B cell (primary cell): Measurements from ENCODE around the gene PRUNE2. TPM values are rescaled to one million over a fixed set of nuclear protein-coding genes. Genes with fewer than 3 reads are reported as not detected.

Experiments
- ATAC-seq: fragments of 200-7000 bp; cut with Tn5 transposase; one replicate; pipeline ENCODE4 v1.10.0; 2021; ENCODE audit warnings: low read depth, mild to moderate bottlenecking, moderate number of reproducible peaks, moderate library complexity
- CTCF ChIA-PET: fragments of 350-600 bp; sonication (Branson Sonifier 250); formaldehyde crosslinking; loops from one replicate; lab custom pipeline; 2021; ENCODE audit warnings: antibody characterized with exemption, inconsistent platforms; lab: Charles Lee
- POLR2A ChIA-PET: fragments of 350-600 bp; sonication (Branson Sonifier 250); formaldehyde crosslinking; loops from one replicate; lab custom pipeline; 2021; ENCODE audit warnings: antibody characterized with exemption; lab: Charles Lee
- DNase-seq: peaks from one replicate; pipeline ENCODE4 v3.0.0; 2013
- H2AFZ ChIP-seq: 2 replicates; pipeline ENCODE4 v1.6.1; 2012; ENCODE audit warnings: mild to moderate bottlenecking, low read depth, low read length; ENCODE audit not compliant: insufficient read depth, poor library complexity, severe bottlenecking
- H3K27ac ChIP-seq, 2 donors: 1 replicate in 1 of 2; 2 replicates in 1 of 2; pipeline ENCODE4 v1.5.1; 2012 to 2013; ENCODE audit warnings: low read length in 2 of 2, mild to moderate bottlenecking in 2 of 2, moderate library complexity in 1 of 2
- H3K27me3 ChIP-seq, 4 experiments: fragments of 200-600 bp in 1 of 4; sonication (generic) in 1 of 4; replicated peaks in 1 of 4; 1 replicate in 2 of 4; 2 replicates in 2 of 4; pipeline versions ENCODE4 v1.6.1 to v1.7.0; 2013 to 2016; ENCODE audit warnings: low read length in 3 of 4, mild to moderate bottlenecking in 2 of 4, mixed read lengths in 1 of 4, moderate library complexity in 1 of 4; ENCODE audit not compliant: insufficient read depth in 4 of 4, control insufficient read depth in 3 of 4; ENCODE audit errors: control extremely low read depth in 1 of 4
- H3K36me3 ChIP-seq, 2 experiments: replicated peaks in 1 of 2; 1 replicate in 1 of 2; 2 replicates in 1 of 2; pipeline versions ENCODE4 v1.6.1 to v1.7.1; 2013; ENCODE audit warnings: low read length in 1 of 2; ENCODE audit not compliant: insufficient read depth in 2 of 2, control insufficient read depth in 1 of 2; ENCODE audit errors: control extremely low read depth in 1 of 2, extremely low read depth in 1 of 2
- H3K4me1 ChIP-seq, 2 donors: fragments of 200-600 bp in 1 of 2; sonication (generic) in 1 of 2; 1 replicate in 1 of 2; 2 replicates in 1 of 2; pipeline versions ENCODE4 v1.5.1 to v1.6.1; 2013 to 2017; ENCODE audit warnings: low read length in 2 of 2; ENCODE audit not compliant: control insufficient read depth in 2 of 2, insufficient read depth in 2 of 2
- H3K4me2 ChIP-seq: replicated peaks from 2 replicates; pipeline ENCODE3; 2012; ENCODE audit warnings: mild to moderate bottlenecking, low read depth, low read length; ENCODE audit not compliant: poor library complexity, severe bottlenecking
- H3K4me3 ChIP-seq, 5 experiments: fragments of 200-600 bp in 1 of 5; sonication (generic) in 1 of 5; 1 replicate in 3 of 5; 2 replicates in 2 of 5; pipeline versions ENCODE4 v1.5.1 to v1.7.0; 2011 to 2016; ENCODE audit warnings: low read length in 4 of 5, mild to moderate bottlenecking in 4 of 5, low read depth in 2 of 5, control low read depth in 1 of 5, moderate library complexity in 1 of 5; ENCODE audit not compliant: insufficient read depth in 1 of 5; ENCODE audit errors: control extremely low read depth in 1 of 5, extremely low read depth in 1 of 5
- H3K79me2 ChIP-seq: fragments of 200-600 bp; sonication (generic); one replicate; pipeline ENCODE4 v1.6.0; 2016; ENCODE audit warnings: low read length; ENCODE audit not compliant: control insufficient read depth, insufficient read depth
- H3K9ac ChIP-seq: fragments of 200-600 bp; sonication (generic); 2 replicates; pipeline ENCODE4 v1.6.1; 2017; ENCODE audit warnings: mild to moderate bottlenecking, low read length, moderate library complexity
- H3K9me3 ChIP-seq, 3 donors: one replicate each; pipeline versions ENCODE4 v1.6.1 to v1.7.1; 2013; ENCODE audit warnings: low read length in 2 of 3; ENCODE audit not compliant: control insufficient read depth in 2 of 3, insufficient read depth in 1 of 3; ENCODE audit errors: control extremely low read depth in 1 of 3
- H4K20me1 ChIP-seq: 2 replicates; pipeline ENCODE4 v1.6.0; 2012; ENCODE audit warnings: mild to moderate bottlenecking, low read length; ENCODE audit not compliant: insufficient read depth, control insufficient read depth, poor library complexity, severe bottlenecking
- H3K27ac Mint-ChIP-seq: one replicate; pipeline ENCODE4 v1.8.0; 2021; ENCODE audit warnings: mixed read lengths
- H3K27me3 Mint-ChIP-seq: one replicate; pipeline ENCODE4 v1.8.0; 2021; ENCODE audit warnings: mixed read lengths
- H3K4me1 Mint-ChIP-seq: one replicate; pipeline ENCODE4 v1.8.0; 2021; ENCODE audit warnings: mixed read lengths
- H3K4me3 Mint-ChIP-seq: one replicate; pipeline ENCODE4 v1.8.0; 2021; ENCODE audit warnings: mixed read lengths
- H3K9me3 Mint-ChIP-seq: one replicate; pipeline ENCODE4 v1.8.0; 2022; ENCODE audit warnings: mixed read lengths; ENCODE audit not compliant: insufficient read depth
- EZH2 ChIP-seq: IDR thresholded peaks from 2 replicates; pipeline ENCODE4 v1.6.1; 2012; ENCODE audit warnings: borderline replicate concordance, low read depth, mild to moderate bottlenecking, moderate library complexity, low read length; ENCODE audit not compliant: insufficient read depth, poor library complexity, severe bottlenecking
- WGBS: methylation state at CpG from one replicate; pipeline ENCODE4 v1.1.5; 2013; ENCODE audit warnings: missing lambda C conversion rate; ENCODE audit not compliant: insufficient coverage; 5-methylcytosine and 5-hydroxymethylcytosine counted together
- intact Hi-C: fragments of 100-400 bp; cut with micrococcal nuclease; formaldehyde crosslinking; loops from one replicate; pipeline ENCODE4 v1.10.0; 2022
- polyA plus RNA-seq: library from polyadenylated mRNA; depleted of rRNA; stranded (reverse); fragments of >200 nt; gene quantifications from 2 replicates; pipeline ENCODE4 v1.2.3, GENCODE V29; 2012
- total RNA-seq, 2 donors: library from RNA; stranded (reverse); fragments of 120-200 nt in 1 of 2; gene quantifications; 1 replicate in 1 of 2; 2 replicates in 1 of 2; pipeline versions ENCODE4 v1.2.3 to v1.2.4, GENCODE V29; 2013 to 2022
- TF ChIP-seq, protein P1 (sequence below): fragments of 200-600 bp; IDR thresholded peaks from one replicate; pipeline ENCODE4 v1.8.0; 2022; ENCODE audit warnings: antibody characterized with exemption, mild to moderate bottlenecking

The PRUNE2 gene
- total and polyA plus RNA-seq, 2 donors (not counting 1 experiment from before 2014, with no cell fraction given): 0.12 TPM; not detected in 1

DNA sequence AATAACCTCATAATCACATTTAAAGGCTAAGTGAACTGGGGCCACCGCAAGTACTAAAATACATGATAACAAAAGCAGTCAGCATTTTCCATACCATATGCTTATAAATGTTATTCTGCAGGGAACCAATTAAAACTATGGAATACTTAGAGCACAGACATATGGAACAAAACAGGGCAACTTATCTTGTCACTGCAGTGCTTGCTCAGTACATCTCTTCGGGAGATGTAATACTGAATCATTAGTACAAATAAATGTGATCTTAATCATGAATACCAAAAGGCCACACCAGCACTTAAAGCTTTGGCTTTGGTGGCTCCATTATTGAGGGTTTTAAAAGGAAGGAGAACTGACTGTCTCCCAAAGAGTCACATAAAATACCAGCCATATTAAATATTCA, 32.1 kb downstream of the PRUNE2 start:
- no CpG with 5 or more reads among the region's 2 CpGs for WGBS

DNA sequence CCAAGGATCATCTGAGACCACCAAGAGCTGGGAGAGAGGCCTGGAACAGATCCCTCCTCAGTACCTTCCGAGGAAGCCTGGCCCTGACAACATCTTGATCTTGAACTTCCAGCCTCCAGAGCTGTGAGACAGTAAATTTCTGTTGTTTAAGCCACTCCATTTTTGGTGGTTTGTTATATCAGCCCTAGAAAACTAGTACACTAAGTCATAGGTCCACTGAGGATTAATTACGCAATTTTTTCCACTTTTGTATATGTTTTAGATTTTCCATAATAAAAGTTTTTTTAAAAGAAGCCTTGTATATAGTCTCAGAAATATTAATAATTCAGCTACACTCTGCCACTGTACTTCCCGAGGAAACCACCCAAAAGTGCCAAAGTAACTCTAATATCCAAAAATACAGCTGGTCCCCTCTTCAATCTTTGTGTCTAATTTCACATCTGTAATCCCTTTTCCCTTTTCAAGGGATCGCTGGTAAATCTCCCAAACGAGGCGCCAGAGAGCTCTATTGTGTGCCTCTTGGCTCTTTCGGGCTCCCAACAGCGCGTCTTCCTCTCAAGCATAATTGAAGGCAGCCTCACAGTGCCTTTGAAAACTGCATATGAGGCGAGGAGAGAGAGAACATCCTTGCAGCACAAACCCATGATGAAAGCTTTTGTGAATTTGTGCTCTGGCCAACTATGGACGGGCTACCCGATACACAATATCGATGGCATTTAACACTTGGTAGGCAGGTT, 32.7 kb downstream of the PRUNE2 start:
- H3K36me3 ChIP-seq: no peaks in the 10 kb centered on the region
- ChIA-PET POLR2A (no interaction called here), CTCF (no interaction called here)
- TF ChIP-seq EZH2: no peak
- TF ChIP-seq, protein P1, sequence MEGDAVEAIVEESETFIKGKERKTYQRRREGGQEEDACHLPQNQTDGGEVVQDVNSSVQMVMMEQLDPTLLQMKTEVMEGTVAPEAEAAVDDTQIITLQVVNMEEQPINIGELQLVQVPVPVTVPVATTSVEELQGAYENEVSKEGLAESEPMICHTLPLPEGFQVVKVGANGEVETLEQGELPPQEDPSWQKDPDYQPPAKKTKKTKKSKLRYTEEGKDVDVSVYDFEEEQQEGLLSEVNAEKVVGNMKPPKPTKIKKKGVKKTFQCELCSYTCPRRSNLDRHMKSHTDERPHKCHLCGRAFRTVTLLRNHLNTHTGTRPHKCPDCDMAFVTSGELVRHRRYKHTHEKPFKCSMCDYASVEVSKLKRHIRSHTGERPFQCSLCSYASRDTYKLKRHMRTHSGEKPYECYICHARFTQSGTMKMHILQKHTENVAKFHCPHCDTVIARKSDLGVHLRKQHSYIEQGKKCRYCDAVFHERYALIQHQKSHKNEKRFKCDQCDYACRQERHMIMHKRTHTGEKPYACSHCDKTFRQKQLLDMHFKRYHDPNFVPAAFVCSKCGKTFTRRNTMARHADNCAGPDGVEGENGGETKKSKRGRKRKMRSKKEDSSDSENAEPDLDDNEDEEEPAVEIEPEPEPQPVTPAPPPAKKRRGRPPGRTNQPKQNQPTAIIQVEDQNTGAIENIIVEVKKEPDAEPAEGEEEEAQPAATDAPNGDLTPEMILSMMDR: no peak
- DNase-seq: no peak
- no peak overlapping the region for H3K9ac ChIP-seq
- Mint-ChIP-seq H3K27ac (no peak overlapping the region), H3K27me3 (peaks cover 20% of the 10 kb centered on the region), H3K4me3 (no peak overlapping the region), H3K4me1 (no peaks in the 10 kb centered on the region), H3K9me3 (no peaks in the 10 kb centered on the region)
- H3K27ac ChIP-seq: no peak overlapping the region
- H3K4me3 ChIP-seq: no peak overlapping the region
- intact Hi-C loops: no loop called here
- WGBS: 27% methylated on average over 8 of the region's 13 CpGs
- no peaks in the 10 kb centered on the region for H4K20me1 ChIP-seq
- no peak overlapping the region for H3K4me2 ChIP-seq
- H2AFZ ChIP-seq: no peak overlapping the region
- H3K79me2 ChIP-seq: no peaks in the 10 kb centered on the region
- ATAC-seq: no peak
- H3K9me3 ChIP-seq: no peaks in the 10 kb centered on the region
- peaks cover 0 to 2% (median 0%) of the 10 kb centered on the region in 4 experiments for H3K27me3 ChIP-seq
- no peaks in the 10 kb centered on the region for H3K4me1 ChIP-seq

More for the DNA sequence above, 32.1 kb downstream of the PRUNE2 start:
- no peaks in the 10 kb centered on the region for H3K27me3 ChIP-seq
- no peaks in the 10 kb centered on the region for H4K20me1 ChIP-seq
- no peak for DNase-seq
- no peak overlapping the region for H2AFZ ChIP-seq
- ChIA-PET CTCF (no interaction called here), POLR2A (no interaction called here)
- H3K27ac Mint-ChIP-seq: no peak overlapping the region
- no peaks in the 10 kb centered on the region for H3K9me3 Mint-ChIP-seq
- no peaks in the 10 kb centered on the region for H3K36me3 ChIP-seq
- H3K4me3 Mint-ChIP-seq: no peak overlapping the region
- no peak overlapping the region for H3K4me3 ChIP-seq
- no peak overlapping the region for H3K9ac ChIP-seq
- no peak for ATAC-seq
- H3K9me3 ChIP-seq: no peaks in the 10 kb centered on the region
- TF ChIP-seq EZH2: no peak
- TF ChIP-seq, protein P1: no peak
- H3K27ac ChIP-seq: no peak overlapping the region
- H3K4me2 ChIP-seq: no peak overlapping the region
- peaks cover 16% of the 10 kb centered on the region for H3K27me3 Mint-ChIP-seq
- H3K4me1 ChIP-seq: no peaks in the 10 kb centered on the region
- H3K4me1 Mint-ChIP-seq: no peaks in the 10 kb centered on the region
- H3K79me2 ChIP-seq: no peaks in the 10 kb centered on the region
- intact Hi-C loops: no loop called here
